GM12878 (cell line): ENCODE measurements around the gene UNC5B. TPM values are rescaled to one million over a fixed set of nuclear protein-coding genes. Genes with fewer than 3 reads are reported as not detected.

ENCODE experiments used
- ATAC-seq: fragments of 200-7000 bp; cut with Tn5 transposase; 3 replicates; pipeline ENCODE4 v1.9.1; 2020; ENCODE audit warnings: mild to moderate bottlenecking, moderate library complexity
- BruUV-seq: library from RNA; stranded (reverse); fragments of 400-500 nt; replicated peaks from 2 replicates; lab custom pipeline; 2021; lab: Mats Ljungman, UMichigan
- CTCF ChIA-PET: fragments of 300-600 bp; sonication (Branson Sonifier 250); formaldehyde crosslinking; extraction: SDS; loops from one replicate; lab custom pipeline; 2021; ENCODE audit warnings: inconsistent platforms; lab: Yijun Ruan, JAX
- POLR2A ChIA-PET: fragments of 350-600 bp; formaldehyde crosslinking; extraction: SDS; loops from one replicate; lab custom pipeline; 2021; ENCODE audit warnings: inconsistent platforms; lab: Charles Lee
- RAD21 ChIA-PET: fragments of 300-600 bp; sonication (Branson Sonifier 250); formaldehyde crosslinking; loops from one replicate; lab custom pipeline; 2023; ENCODE audit warnings: antibody characterized with exemption; ENCODE audit not compliant: unreplicated experiment; lab: Charles Lee
- SMC1A ChIA-PET: fragments of 300-600 bp; sonication (Branson Sonifier 250); formaldehyde crosslinking; loops from one replicate; lab custom pipeline; 2023; ENCODE audit not compliant: unreplicated experiment, uncharacterized antibody; lab: Charles Lee
- DNase-seq: peaks from one replicate; pipeline ENCODE4 v3.0.0-alpha.2; 2011; ENCODE audit warnings: low read depth, low spot score
- FAIRE-seq: peaks from 3 replicates; lab custom pipeline; 2011; peaks lifted over from hg19 to GRCh38; lab: Jason Lieb, UNC
- H2AFZ ChIP-seq: 2 replicates; pipeline ENCODE4 v1.6.0; 2011; ENCODE audit warnings: low read depth, low read length, control low read depth; ENCODE audit not compliant: control insufficient read depth
- H3K27ac ChIP-seq: 2 replicates; pipeline ENCODE4 v1.5.1; 2011; ENCODE audit warnings: control low read depth; ENCODE audit not compliant: control insufficient read depth, insufficient read depth
- H3K27me3 ChIP-seq, 2 experiments: replicated peaks in 1 of 2; 2 replicates each; pipeline versions ENCODE4 v1.6.0 to v1.6.1; 2011; ENCODE audit warnings: low read length in 1 of 2; ENCODE audit not compliant: control insufficient read depth in 2 of 2, insufficient read depth in 2 of 2
- H3K36me3 ChIP-seq, 2 experiments: 2 replicates each; pipeline ENCODE4 v1.5.1; 2011; ENCODE audit warnings: low read length in 1 of 2; ENCODE audit not compliant: control insufficient read depth in 2 of 2, insufficient read depth in 2 of 2
- H3K4me1 ChIP-seq: 2 replicates; pipeline ENCODE4 v1.6.1; 2011; ENCODE audit warnings: mild to moderate bottlenecking, low read length, moderate library complexity, mixed read lengths; ENCODE audit not compliant: control insufficient read depth, insufficient read depth
- H3K4me2 ChIP-seq: 2 replicates; pipeline ENCODE4 v1.6.0; 2011; ENCODE audit warnings: control low read depth; ENCODE audit not compliant: control insufficient read depth, insufficient read depth
- H3K4me3 ChIP-seq: fragments of 200-600 bp; sonication (generic); 2 replicates; pipeline ENCODE4 v1.5.1; 2016
- H3K79me2 ChIP-seq: 2 replicates; pipeline ENCODE4 v1.6.0; 2011; ENCODE audit warnings: low read length; ENCODE audit not compliant: control insufficient read depth, insufficient read depth
- H3K9ac ChIP-seq: 2 replicates; pipeline ENCODE4 v1.8.0; 2011; ENCODE audit warnings: low read length, control low read depth, mixed read lengths; ENCODE audit not compliant: control insufficient read depth, insufficient read depth
- H3K9me3 ChIP-seq: replicated peaks from 3 replicates; pipeline ENCODE4 v1.5.1; 2011; ENCODE audit warnings: mild to moderate bottlenecking, low read length; ENCODE audit not compliant: control insufficient read depth, insufficient read depth
- H4K20me1 ChIP-seq: 2 replicates; pipeline ENCODE4 v1.6.0; 2011; ENCODE audit not compliant: control insufficient read depth, insufficient read depth
- BMI1 ChIP-seq: fragments of 450-650 bp; IDR thresholded peaks from 2 replicates; pipeline ENCODE4 v1.6.1; 2016; ENCODE audit warnings: mild to moderate bottlenecking, moderate library complexity, borderline replicate concordance
- CEBPB ChIP-seq, 2 experiments: fragments of 150-350 bp in 1 of 2; IDR thresholded peaks; 2 replicates each; pipeline ENCODE4 v1.6.1; 2012 to 2014; ENCODE audit warnings: low read depth in 2 of 2, low read length in 2 of 2, borderline replicate concordance in 1 of 2, inconsistent platforms in 1 of 2
- FOS ChIP-seq: IDR thresholded peaks from 3 replicates; pipeline ENCODE4 v1.6.1; 2011; ENCODE audit warnings: borderline replicate concordance; ENCODE audit not compliant: insufficient read length; ENCODE audit errors: extremely low read depth
- GATAD2B ChIP-seq: fragments of 450-650 bp; conservative IDR thresholded peaks from 2 replicates; pipeline ENCODE4 v1.6.1; 2017; ENCODE audit warnings: low read depth, mild to moderate bottlenecking, moderate library complexity
- IKZF1 ChIP-seq: fragments of 450-650 bp; conservative IDR thresholded peaks from 2 replicates; pipeline ENCODE4 v1.6.1; 2017; ENCODE audit warnings: antibody characterized with exemption, mild to moderate bottlenecking
- POLR2A ChIP-seq: IDR thresholded peaks from 2 replicates; pipeline ENCODE4 v1.6.1; 2011; ENCODE audit warnings: low read depth, mild to moderate bottlenecking, low read length
- POLR2AphosphoS2 ChIP-seq: IDR thresholded peaks from 2 replicates; pipeline ENCODE4 v1.6.1; 2011; ENCODE audit warnings: low read depth, mild to moderate bottlenecking, low read length, improper control_type of control experiment, moderate library complexity
- RBBP5 ChIP-seq: fragments of 200-600 bp; sonication (generic); conservative IDR thresholded peaks from 2 replicates; pipeline ENCODE4 v1.6.1; 2016
- WGBS: methylation state at CpG from one replicate; pipeline ENCODE4 v1.1.6; 2016; ENCODE audit warnings: low lambda C conversion rate; ENCODE audit not compliant: insufficient replicate concordance, insufficient coverage; ENCODE audit errors: missing lambda C conversion rate; 5-methylcytosine and 5-hydroxymethylcytosine counted together
- in situ Hi-C: fragments of 300-500 bp; cut with MboI; formaldehyde crosslinking; loops from 9 replicates; pipeline ENCODE4 v1.14.3; 2018; ENCODE audit warnings: mixed read lengths
- intact Hi-C: fragments of 100-400 bp; cut with micrococcal nuclease; formaldehyde crosslinking; loops from one replicate; pipeline ENCODE4 v1.14.2; 2022; ENCODE audit not compliant: unreplicated experiment
- polyA plus RNA-seq, 11 experiments: library from polyadenylated mRNA; depleted of rRNA in 4 of 11; unstranded in 6 of 11; stranded (reverse) in 5 of 11; fragments of >200 nt; fragmentation: Nextera tagmentation in 4 of 11; fragmentation: Illumina TruSeq in 1 of 11; extraction: Ambion mirVana in 4 of 11; extraction: Trizol in 1 of 11; gene quantifications; 1 replicate in 1 of 11; 2 replicates in 10 of 11; pipeline versions ENCODE4 v1.2.1 to v1.2.3, GENCODE V29; 2011 to 2016; ENCODE audit warnings: inconsistent platforms in 2 of 11, missing spikeins in 2 of 11, low read depth in 1 of 11
- total RNA-seq, 4 experiments: library from RNA; depleted of rRNA in 3 of 4; stranded (reverse); fragments of >200 nt in 3 of 4; fragmentation: Illumina TruSeq in 1 of 4; extraction: Trizol in 1 of 4; gene quantifications; 2 replicates each; pipeline versions ENCODE4 v1.2.1 to v1.2.3, GENCODE V29; 2013 to 2021
- TF ChIP-seq, protein P1 (sequence below), 3 experiments: IDR thresholded peaks in 2 of 3; conservative IDR thresholded peaks in 1 of 3; 2 replicates each; pipeline ENCODE4 v1.5.1; 2011; ENCODE audit warnings: low read depth in 3 of 3, low read length in 3 of 3, mild to moderate bottlenecking in 3 of 3, control low read depth in 2 of 3, moderate library complexity in 2 of 3, inconsistent platforms in 1 of 3, mixed read lengths in 1 of 3; ENCODE audit not compliant: control insufficient read depth in 2 of 3, insufficient read depth in 1 of 3; ENCODE audit errors: extremely low read depth in 1 of 3
- TF ChIP-seq, protein P2 (sequence below): IDR thresholded peaks from 2 replicates; pipeline ENCODE4 v1.6.1; 2011; ENCODE audit warnings: low read depth, low read length, improper control_type of control experiment, borderline replicate concordance
- TF ChIP-seq, protein P3 (sequence below): fragments of 450-650 bp; IDR thresholded peaks from 2 replicates; pipeline ENCODE4 v1.6.1; 2017; ENCODE audit warnings: low read depth, mild to moderate bottlenecking, moderate library complexity

UNC5B gene
- total and polyA plus RNA-seq, 10 of the 15 experiments (the other 5 are each of a cell fraction or from before 2014, with no cell fraction given), result 0.03 to 0.08 TPM; not detected in 8

DNA sequence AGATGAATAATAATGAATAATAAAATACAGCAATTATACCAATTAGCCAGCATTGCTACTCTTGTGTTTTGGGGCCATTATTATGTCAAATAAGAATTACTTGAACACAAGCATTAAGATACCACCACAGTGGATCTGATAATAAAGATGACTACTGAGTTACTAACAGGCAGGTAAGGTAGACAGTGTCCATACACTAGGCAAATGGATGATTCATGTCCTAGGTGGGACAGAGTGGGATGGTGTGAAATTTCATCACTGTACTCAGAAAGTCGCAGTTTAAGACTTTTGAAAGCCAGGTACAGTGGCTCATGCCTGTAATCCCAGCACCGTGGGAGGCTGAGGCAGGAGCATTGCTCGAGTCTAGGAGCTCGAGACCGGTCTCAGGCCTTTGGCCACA lies 8.7 kb upstream of the UNC5B start:
- no TSS peak for BruUV-seq
- TF ChIP-seq RBBP5 (no peak), CEBPB (IDR thresholded peaks at IDR 0.05; ENCODE audit: borderline replicate concordance in 1 of 2, low read depth in 2 of 2, low read length in 2 of 2) (no peak), IKZF1 (no peak)
- H2AFZ ChIP-seq, result no peak overlapping the region
- CTCF ChIA-PET, result interaction anchor here (0.6 to 0.8 kb wide), 2 partner anchors 278 to 279 kb away, joined by 3 read pairs; no protein-coding TSS in a partner anchor
- DNase-seq, result no peak
- H3K9me3 ChIP-seq, result no peaks in the 10 kb centered on the region; the same call in 1 of the 3 replicates
- H3K4me3 ChIP-seq, result no peak overlapping the region
- intact Hi-C loops (no loop called here), in situ Hi-C loops (no loop called here)
- POLR2A ChIA-PET, result no interaction called here
- H3K79me2 ChIP-seq, result no peaks in the 10 kb centered on the region
- no peaks in the 10 kb centered on the region for H3K4me1 ChIP-seq
- peaks cover 0 to 4% of the 10 kb centered on the region in 2 experiments; a peak in 1 of 4 replicates for H3K27me3 ChIP-seq
- FAIRE-seq, result no peak
- ATAC-seq, result no peak
- SMC1A ChIA-PET, result interaction anchor here (1.1 to 2.6 kb wide), 2 partner anchors 12 to 366 kb away, joined by 3 to 5 read pairs; no protein-coding TSS in a partner anchor
- no peak overlapping the region for H3K27ac ChIP-seq
- H4K20me1 ChIP-seq, result no peaks in the 10 kb centered on the region
- RAD21 ChIA-PET, result no interaction called here
- 9% methylated on average over 5 of the region's 5 CpGs for WGBS
- H3K9ac ChIP-seq, result no peak overlapping the region
- no peak overlapping the region for H3K4me2 ChIP-seq
- H3K36me3 ChIP-seq, result no peaks in the 10 kb centered on the region

DNA sequence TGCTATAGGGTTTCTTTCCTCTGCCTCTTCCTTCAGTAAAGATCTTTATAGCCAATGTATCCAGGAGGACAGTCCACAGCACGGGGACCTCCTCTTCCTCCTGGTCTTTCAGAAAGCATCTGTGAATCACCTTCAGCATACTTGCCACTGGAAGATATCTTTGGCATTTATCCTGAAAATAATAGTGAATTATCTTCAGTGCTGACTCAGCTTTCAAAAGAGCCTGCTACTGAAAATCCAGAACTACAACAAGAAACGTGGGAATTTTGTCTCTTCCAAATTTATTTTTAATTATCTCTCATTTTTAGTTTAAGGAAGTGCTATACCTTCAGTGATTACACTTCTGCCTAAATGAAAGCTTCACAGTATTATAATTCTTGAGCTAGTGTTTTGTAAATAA lies 7.6 kb upstream of the UNC5B start:
- 0% methylated on average over 2 of the region's 2 CpGs for WGBS
- peaks cover 3 to 4% of the 10 kb centered on the region in 2 experiments; a peak in 2 of 4 replicates for H3K27me3 ChIP-seq
- ATAC-seq (no peak), DNase-seq (no peak), FAIRE-seq (no peak)
- no peaks in the 10 kb centered on the region for H3K79me2 ChIP-seq
- no TSS peak for BruUV-seq
- no peak overlapping the region for H3K4me3 ChIP-seq
- CTCF ChIA-PET, result interaction anchor here (1.6 to 3.3 kb wide), 2 partner anchors 281 to 301 kb away, joined by 5 to 22 read pairs; no protein-coding TSS in a partner anchor
- no peak overlapping the region for H2AFZ ChIP-seq
- no peaks in the 10 kb centered on the region for H3K9me3 ChIP-seq
- SMC1A ChIA-PET, result interaction anchor here (0.6 to 2.6 kb wide), 2 partner anchors 11 to 940 kb away, joined by 3 to 5 read pairs; no protein-coding TSS in a partner anchor
- H3K4me2 ChIP-seq, result no peak overlapping the region
- no peaks in the 10 kb centered on the region for H3K36me3 ChIP-seq
- RAD21 ChIA-PET, result no interaction called here
- H4K20me1 ChIP-seq, result peaks cover 3% of the 10 kb centered on the region; the same call in 1 of the 2 replicates
- no peak overlapping the region for H3K9ac ChIP-seq
- no peaks in the 10 kb centered on the region for H3K4me1 ChIP-seq
- in situ Hi-C loops (no loop called here), intact Hi-C loops (no loop called here)
- TF ChIP-seq POLR2A (no peak), GATAD2B (no peak), POLR2AphosphoS2 (no peak), BMI1 (no peak), FOS (no peak)
- TF ChIP-seq, protein P1, sequence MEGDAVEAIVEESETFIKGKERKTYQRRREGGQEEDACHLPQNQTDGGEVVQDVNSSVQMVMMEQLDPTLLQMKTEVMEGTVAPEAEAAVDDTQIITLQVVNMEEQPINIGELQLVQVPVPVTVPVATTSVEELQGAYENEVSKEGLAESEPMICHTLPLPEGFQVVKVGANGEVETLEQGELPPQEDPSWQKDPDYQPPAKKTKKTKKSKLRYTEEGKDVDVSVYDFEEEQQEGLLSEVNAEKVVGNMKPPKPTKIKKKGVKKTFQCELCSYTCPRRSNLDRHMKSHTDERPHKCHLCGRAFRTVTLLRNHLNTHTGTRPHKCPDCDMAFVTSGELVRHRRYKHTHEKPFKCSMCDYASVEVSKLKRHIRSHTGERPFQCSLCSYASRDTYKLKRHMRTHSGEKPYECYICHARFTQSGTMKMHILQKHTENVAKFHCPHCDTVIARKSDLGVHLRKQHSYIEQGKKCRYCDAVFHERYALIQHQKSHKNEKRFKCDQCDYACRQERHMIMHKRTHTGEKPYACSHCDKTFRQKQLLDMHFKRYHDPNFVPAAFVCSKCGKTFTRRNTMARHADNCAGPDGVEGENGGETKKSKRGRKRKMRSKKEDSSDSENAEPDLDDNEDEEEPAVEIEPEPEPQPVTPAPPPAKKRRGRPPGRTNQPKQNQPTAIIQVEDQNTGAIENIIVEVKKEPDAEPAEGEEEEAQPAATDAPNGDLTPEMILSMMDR (IDR thresholded peaks at IDR 0.05 in 2 of 3, conservative IDR thresholded peaks at IDR 0.05 in 1 of 3; ENCODE audit: control insufficient read depth in 2 of 3, extremely low read depth in 1 of 3, insufficient read depth in 1 of 3, low read depth in 3 of 3, low read length in 3 of 3), result no peak
- TF ChIP-seq, protein P2, sequence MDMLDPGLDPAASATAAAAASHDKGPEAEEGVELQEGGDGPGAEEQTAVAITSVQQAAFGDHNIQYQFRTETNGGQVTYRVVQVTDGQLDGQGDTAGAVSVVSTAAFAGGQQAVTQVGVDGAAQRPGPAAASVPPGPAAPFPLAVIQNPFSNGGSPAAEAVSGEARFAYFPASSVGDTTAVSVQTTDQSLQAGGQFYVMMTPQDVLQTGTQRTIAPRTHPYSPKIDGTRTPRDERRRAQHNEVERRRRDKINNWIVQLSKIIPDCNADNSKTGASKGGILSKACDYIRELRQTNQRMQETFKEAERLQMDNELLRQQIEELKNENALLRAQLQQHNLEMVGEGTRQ, result no peak
- TF ChIP-seq, protein P3, sequence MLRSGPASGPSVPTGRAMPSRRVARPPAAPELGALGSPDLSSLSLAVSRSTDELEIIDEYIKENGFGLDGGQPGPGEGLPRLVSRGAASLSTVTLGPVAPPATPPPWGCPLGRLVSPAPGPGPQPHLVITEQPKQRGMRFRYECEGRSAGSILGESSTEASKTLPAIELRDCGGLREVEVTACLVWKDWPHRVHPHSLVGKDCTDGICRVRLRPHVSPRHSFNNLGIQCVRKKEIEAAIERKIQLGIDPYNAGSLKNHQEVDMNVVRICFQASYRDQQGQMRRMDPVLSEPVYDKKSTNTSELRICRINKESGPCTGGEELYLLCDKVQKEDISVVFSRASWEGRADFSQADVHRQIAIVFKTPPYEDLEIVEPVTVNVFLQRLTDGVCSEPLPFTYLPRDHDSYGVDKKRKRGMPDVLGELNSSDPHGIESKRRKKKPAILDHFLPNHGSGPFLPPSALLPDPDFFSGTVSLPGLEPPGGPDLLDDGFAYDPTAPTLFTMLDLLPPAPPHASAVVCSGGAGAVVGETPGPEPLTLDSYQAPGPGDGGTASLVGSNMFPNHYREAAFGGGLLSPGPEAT, result no peak
- POLR2A ChIA-PET, result no interaction called here
- no peak overlapping the region for H3K27ac ChIP-seq
